Measurements from ENCODE around the gene SERINC1.

DNA sequence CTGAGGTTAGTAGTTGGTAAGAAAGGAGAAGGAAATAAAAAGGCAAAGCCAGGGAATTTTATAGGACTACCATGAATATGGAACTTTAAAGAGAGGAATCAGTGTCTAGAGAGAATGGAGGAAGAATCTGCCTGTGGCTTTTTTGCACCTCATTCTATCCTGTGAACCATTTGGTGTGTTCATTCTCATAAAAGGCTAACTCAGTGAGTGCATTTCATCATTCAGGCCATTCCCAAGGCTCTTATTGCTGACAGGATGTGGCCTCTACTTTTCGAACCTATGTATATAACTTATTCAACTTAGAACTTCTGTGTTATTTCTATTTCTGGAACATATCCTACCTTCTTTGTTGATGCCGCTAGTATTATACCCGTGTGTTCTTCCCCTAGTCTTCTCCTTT, 45.0 kb downstream of the SERINC1 start:
- TF ChIP-seq CREB1 (IDR thresholded peaks at IDR 0.05; ENCODE audit: low read depth) (no peak), TAF1 (IDR thresholded peaks at IDR 0.05; ENCODE audit: low read depth) (no peak), CEBPB (IDR thresholded peaks at IDR 0.05) (no peak), EP300 (IDR thresholded peaks at IDR 0.05; ENCODE audit: borderline replicate concordance) (no peak), YY1 (IDR thresholded peaks at IDR 0.05; ENCODE audit: low read depth) (no peak)
- TF ChIP-seq, protein P1, sequence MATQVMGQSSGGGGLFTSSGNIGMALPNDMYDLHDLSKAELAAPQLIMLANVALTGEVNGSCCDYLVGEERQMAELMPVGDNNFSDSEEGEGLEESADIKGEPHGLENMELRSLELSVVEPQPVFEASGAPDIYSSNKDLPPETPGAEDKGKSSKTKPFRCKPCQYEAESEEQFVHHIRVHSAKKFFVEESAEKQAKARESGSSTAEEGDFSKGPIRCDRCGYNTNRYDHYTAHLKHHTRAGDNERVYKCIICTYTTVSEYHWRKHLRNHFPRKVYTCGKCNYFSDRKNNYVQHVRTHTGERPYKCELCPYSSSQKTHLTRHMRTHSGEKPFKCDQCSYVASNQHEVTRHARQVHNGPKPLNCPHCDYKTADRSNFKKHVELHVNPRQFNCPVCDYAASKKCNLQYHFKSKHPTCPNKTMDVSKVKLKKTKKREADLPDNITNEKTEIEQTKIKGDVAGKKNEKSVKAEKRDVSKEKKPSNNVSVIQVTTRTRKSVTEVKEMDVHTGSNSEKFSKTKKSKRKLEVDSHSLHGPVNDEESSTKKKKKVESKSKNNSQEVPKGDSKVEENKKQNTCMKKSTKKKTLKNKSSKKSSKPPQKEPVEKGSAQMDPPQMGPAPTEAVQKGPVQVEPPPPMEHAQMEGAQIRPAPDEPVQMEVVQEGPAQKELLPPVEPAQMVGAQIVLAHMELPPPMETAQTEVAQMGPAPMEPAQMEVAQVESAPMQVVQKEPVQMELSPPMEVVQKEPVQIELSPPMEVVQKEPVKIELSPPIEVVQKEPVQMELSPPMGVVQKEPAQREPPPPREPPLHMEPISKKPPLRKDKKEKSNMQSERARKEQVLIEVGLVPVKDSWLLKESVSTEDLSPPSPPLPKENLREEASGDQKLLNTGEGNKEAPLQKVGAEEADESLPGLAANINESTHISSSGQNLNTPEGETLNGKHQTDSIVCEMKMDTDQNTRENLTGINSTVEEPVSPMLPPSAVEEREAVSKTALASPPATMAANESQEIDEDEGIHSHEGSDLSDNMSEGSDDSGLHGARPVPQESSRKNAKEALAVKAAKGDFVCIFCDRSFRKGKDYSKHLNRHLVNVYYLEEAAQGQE (IDR thresholded peaks at IDR 0.05; ENCODE audit: low read depth), result no peak

Data from Ishikawa (cell line).